Skeletal muscle cell (primary cell): ENCODE measurements around the gene SLC22A4.
A peak's percentile ranks its signal among the peaks of the same experiment; 100 is the strongest.

ENCODE experiments used
- DNase-seq: peaks from one replicate; pipeline ENCODE4 v3.0.0-alpha.2; 2010; ENCODE audit warnings: low read depth
- H3K4me3 ChIP-seq: 2 replicates; pipeline ENCODE4 v1.5.1; 2011; ENCODE audit warnings: low read depth, mild to moderate bottlenecking, control low read depth, low read length, moderate library complexity

Gene SLC22A4

DNA sequence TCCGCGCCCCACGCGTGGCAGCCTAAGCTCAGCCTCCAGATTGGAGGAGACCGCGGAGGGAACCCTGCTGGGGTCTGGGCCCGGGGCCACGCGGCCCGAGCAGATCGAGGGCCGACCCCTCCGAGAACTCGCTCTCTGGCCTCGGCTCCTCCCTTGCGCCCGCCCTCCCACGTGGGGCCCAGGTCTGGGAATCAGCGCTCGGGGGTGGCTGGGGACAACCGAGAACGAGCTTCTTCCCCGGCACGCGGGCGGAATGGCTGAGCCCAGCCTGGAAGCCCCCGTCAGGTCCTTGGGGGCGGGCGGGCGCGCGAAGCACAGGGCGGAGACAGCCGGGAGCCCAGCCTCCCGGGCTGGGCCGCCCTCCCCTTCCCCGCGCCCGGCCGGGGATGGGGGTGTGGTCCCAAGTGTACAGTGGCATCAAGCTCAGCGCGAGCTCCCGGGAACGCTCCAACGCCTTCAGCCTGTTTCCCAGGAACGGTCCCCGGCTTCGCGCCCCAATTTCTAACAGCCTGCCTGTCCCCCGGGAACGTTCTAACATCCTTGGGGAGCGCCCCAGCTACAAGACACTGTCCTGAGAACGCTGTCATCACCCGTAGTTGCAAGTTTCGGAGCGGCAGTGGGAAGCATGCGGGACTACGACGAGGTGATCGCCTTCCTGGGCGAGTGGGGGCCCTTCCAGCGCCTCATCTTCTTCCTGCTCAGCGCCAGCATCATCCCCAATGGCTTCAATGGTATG lies at the start of gene SLC22A4:
TSS of gene SLC22A4 (plus strand) at position 403 of the 736 bp plus-strand sequence. CDS start at position 626, 223 bp downstream.
- peak; percentile 85 for DNase-seq
- H3K4me3 ChIP-seq: peak within 1 kb of the TSS; percentile 75

DNA sequence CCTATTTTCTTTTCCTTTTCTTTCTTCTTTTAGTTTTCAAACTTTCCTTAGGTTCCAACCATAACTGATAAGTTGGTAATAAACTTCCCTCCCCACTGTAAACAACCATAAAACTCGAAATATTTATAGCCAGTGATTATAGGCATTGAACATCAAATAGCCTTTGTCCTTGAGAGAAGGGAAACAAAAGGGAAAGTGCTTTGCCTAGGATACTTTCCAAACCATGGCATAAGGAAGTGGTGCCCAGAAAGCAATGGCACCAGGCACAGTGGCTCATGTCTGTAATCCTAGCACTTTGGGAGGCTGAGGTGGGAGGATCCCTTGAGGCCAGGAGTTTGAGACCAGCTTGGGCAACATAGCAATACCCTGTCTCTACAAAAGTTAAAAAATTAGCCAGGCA lies 48.6 kb upstream of the SLC22A4 start:
- H3K4me3 ChIP-seq: no peak overlapping the region

DNA sequence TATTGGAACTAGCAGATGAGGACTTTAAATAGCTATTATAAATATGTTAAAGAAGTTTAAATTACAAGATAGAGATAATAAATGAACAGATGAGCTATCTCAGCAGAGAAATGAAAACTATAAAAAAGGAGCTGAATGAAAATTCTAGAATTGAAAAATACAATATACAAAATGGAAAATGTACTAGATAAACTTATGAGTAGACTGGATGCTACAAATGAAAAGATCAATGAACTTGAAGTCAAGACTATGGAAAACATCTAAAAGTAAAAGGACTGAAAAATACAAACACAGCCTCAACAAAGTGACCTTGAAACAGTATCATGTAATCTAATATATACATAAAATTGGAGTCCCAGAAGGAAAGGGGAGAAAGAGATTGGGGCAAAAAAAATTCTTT lies 47.4 kb upstream of the SLC22A4 start:
- H3K4me3 ChIP-seq: no peak overlapping the region
- DNase-seq: no peak

More for the DNA sequence above, 48.6 kb upstream of the SLC22A4 start:
- DNase-seq: no peak

DNA sequence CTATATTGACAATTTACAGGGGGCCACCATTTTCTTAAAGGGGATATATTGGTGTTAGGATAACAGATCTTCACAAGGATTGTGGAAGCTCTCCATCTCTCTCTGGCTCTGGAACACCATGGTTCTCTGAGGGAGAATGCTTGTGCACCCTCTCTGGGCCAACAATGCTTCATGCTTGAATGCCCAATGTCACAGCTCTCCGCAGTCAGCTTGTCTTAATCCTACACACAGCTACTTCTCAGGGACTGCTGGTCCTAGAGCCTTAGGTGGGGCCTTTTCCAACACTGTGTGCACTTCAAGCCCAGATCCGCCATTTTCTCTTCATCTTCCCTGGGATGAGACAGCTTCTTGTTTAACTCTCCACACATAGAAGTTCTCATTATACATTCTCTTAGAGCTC lies 43.6 kb upstream of the SLC22A4 start:
- H3K4me3 ChIP-seq: no peak overlapping the region
- no peak for DNase-seq

GRCh38 chr5:132251220-132251725 lies 42.9 kb upstream of the SLC22A4 start:
- no peak overlapping the region for H3K4me3 ChIP-seq
- DNase-seq: no peak

GRCh38 chr5:132253008-132253441 lies 41.2 kb upstream of the SLC22A4 start:
- no peak for DNase-seq
- H3K4me3 ChIP-seq: no peak overlapping the region

- no peak for DNase-seq
- H3K4me3 ChIP-seq: no peak overlapping the region
Measured at GRCh38 chr5:132253452-132254320, 40.5 kb upstream of the SLC22A4 start.

- H3K4me3 ChIP-seq: no peak overlapping the region
- no peak for DNase-seq
Measured at GRCh38 chr5:132254321-132254977, 39.7 kb upstream of the SLC22A4 start.

GRCh38 chr5:132256086-132256782 lies 38.0 kb upstream of the SLC22A4 start:
- no peak for DNase-seq
- no peak overlapping the region for H3K4me3 ChIP-seq

DNA sequence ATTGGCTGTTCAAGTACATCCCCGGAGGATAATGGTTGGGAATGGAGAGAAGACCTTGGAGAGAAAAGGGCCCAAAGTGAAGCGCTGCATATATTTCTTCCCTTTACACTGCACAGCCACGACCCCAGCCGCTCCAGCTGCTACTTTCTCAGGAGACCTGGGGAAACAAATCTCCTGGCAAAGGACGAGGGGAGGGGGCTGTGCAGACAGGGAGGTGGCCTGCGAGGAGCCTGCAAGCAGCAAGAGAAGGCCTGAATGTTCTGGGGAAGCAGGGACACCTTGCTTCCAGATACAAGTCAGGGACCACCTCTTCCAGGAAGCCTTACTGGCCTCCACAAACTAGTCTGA lies 37.4 kb upstream of the SLC22A4 start:
- DNase-seq: no peak
- H3K4me3 ChIP-seq: peak overlapping the region; percentile 83

DNA sequence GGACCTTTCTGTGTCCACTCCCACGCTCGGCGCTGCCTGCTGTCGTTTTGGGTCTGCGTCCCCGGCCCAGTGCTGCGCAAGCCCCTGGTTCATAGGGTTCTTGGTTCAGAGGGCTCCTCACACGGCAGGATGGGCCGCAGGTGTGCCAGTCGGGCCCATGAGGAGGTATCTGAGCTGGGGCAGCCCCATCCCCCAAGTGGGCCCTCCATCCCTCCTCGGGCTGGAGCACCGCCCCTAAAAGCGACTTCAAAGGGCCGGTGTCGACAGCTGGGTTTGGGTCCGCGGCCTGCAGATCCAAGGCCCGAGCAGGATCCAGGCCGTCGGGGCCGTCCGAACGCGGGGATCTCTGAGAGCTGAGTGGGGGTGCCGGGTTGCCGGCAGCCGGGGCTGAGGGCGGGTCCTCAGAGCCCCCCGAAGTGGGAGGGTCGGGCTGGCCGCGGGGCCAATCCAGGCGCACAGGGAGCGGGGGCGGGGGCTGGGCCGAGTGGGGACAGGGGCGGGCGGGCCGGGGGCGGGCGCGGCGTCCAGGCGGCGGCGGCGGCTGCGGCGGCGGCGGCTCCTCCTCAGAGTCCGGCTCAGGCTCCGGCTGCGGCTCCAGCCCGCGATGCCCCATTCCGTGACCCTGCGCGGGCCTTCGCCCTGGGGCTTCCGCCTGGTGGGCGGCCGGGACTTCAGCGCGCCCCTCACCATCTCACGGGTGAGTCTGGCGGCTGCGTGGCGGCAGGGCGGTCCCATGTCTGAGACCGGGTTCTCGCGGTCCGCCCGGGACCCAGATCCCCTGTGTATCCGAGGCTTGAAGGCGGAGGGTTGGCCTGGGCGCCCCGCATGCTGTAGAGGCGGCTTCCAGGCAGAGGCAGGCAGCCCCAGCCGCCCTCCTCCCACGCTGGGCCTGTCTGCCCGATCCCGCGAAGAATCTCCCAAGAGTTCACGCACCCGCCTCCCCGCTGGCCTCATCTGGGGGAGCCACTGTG lies 36.8 kb upstream of the SLC22A4 start, which contains the start of gene PDLIM4:
TSS of gene PDLIM4 (plus strand) at position 566 of the 971 bp plus-strand sequence. CDS start at position 605, 39 bp downstream.
- peak within 1 kb of the TSS; percentile 83 for H3K4me3 ChIP-seq

GRCh38 chr5:132258102-132259068 lies 35.8 kb upstream of the SLC22A4 start:
- DNase-seq: no peak
- peak overlapping the region; percentile 83 for H3K4me3 ChIP-seq

More for the DNA sequence above, 36.8 kb upstream of the SLC22A4 start, which contains the start of gene PDLIM4:
- no peak for DNase-seq

- peak overlapping the region; percentile 83 for H3K4me3 ChIP-seq
- DNase-seq: peak; percentile 85
Measured at GRCh38 chr5:132259069-132259851, 34.9 kb upstream of the SLC22A4 start.

- DNase-seq: no peak
- H3K4me3 ChIP-seq: peak overlapping the region; percentile 83
Measured at GRCh38 chr5:132260051-132260450, 34.1 kb upstream of the SLC22A4 start.

- DNase-seq: peak; percentile 92
- no peak overlapping the region for H3K4me3 ChIP-seq
Measured at GRCh38 chr5:132260714-132261551, 33.3 kb upstream of the SLC22A4 start.
